GM19193 (cell line): ENCODE measurements around the gene ANKDD1B.

Source experiments
- POLR2A ChIP-seq: IDR thresholded peaks from 4 replicates; pipeline ENCODE4 v1.6.1; 2011; ENCODE audit not compliant: insufficient read depth, insufficient read length; ENCODE audit errors: extremely low read depth

The ANKDD1B gene

GRCh38 chr5:75668977-75669689 lies 57.9 kb downstream of the ANKDD1B start:
- TF ChIP-seq POLR2A = peak; percentile 71

- TF ChIP-seq POLR2A = no peak
These were observed 59.3 kb downstream of the ANKDD1B start for GRCh38 chr5:75670577-75670976.

GRCh38 chr5:75671506-75671905 lies 60.3 kb downstream of the ANKDD1B start:
- no peak for TF ChIP-seq POLR2A

- no peak for TF ChIP-seq POLR2A
These were observed 61.4 kb downstream of the ANKDD1B start for GRCh38 chr5:75672616-75673015.

- no peak for TF ChIP-seq POLR2A
These were observed 64.5 kb downstream of the ANKDD1B start for GRCh38 chr5:75675783-75676182.

- no peak for TF ChIP-seq POLR2A
These were observed 66.4 kb downstream of the ANKDD1B start for GRCh38 chr5:75677607-75678006.

GRCh38 chr5:75678155-75678554 lies 66.9 kb downstream of the ANKDD1B start:
- no peak for TF ChIP-seq POLR2A

- no peak for TF ChIP-seq POLR2A
These were observed 70.0 kb downstream of the ANKDD1B start for GRCh38 chr5:75681125-75681830.

GRCh38 chr5:75685141-75685540 lies 73.9 kb downstream of the ANKDD1B start:
- TF ChIP-seq POLR2A = no peak

GRCh38 chr5:75686480-75686879 lies 75.2 kb downstream of the ANKDD1B start:
- no peak for TF ChIP-seq POLR2A

GRCh38 chr5:75690669-75691068 lies 79.4 kb downstream of the ANKDD1B start:
- TF ChIP-seq POLR2A = no peak

GRCh38 chr5:75694781-75695180 lies 83.5 kb downstream of the ANKDD1B start:
- TF ChIP-seq POLR2A = no peak

- TF ChIP-seq POLR2A = no peak
These were observed 90.6 kb downstream of the ANKDD1B start for GRCh38 chr5:75701856-75702255.

GRCh38 chr5:75706016-75706415 lies 94.8 kb downstream of the ANKDD1B start:
- no peak for TF ChIP-seq POLR2A

- TF ChIP-seq POLR2A = no peak
These were observed 95.5 kb downstream of the ANKDD1B start for GRCh38 chr5:75706775-75707174.

- TF ChIP-seq POLR2A = no peak
These were observed 96.8 kb downstream of the ANKDD1B start for GRCh38 chr5:75707911-75708509.
